HepG2 (cell line): Measurements from ENCODE around the gene DAZAP1. TPM values are rescaled to one million over a fixed set of nuclear protein-coding genes. Genes with fewer than 3 reads are reported as not detected.
A peak's percentile ranks its signal among the peaks of the same experiment; 100 is the strongest.

Experiments
- CREB3 ChIP-seq: sonication (generic); formaldehyde crosslinking; IDR thresholded peaks from 2 replicates; pipeline ENCODE4 v1.5.0; 2020; ENCODE audit warnings: missing genetic modification reagents
- HMG20A ChIP-seq: IDR thresholded peaks from 2 replicates; pipeline ENCODE4 v1.6.1; 2016; ENCODE audit warnings: borderline replicate concordance
- HOMEZ ChIP-seq: IDR thresholded peaks from 2 replicates; pipeline ENCODE4 v1.6.1; 2016; ENCODE audit warnings: low read depth
- MAFG ChIP-seq: sonication (generic); formaldehyde crosslinking; IDR thresholded peaks from 2 replicates; pipeline ENCODE4 v1.5.1; 2020; ENCODE audit warnings: mild to moderate bottlenecking, missing genetic modification reagents
- NR3C1 ChIP-seq: sonication (generic); formaldehyde crosslinking; IDR thresholded peaks from 2 replicates; pipeline ENCODE4 v1.4.0; 2020; ENCODE audit warnings: missing genetic modification reagents
- PCBP2 ChIP-seq: fragments of 200-400 bp; formaldehyde crosslinking; optimal IDR thresholded peaks from 2 replicates; pipeline ENCODE3; 2018; ENCODE audit warnings: low read length, low read depth; ENCODE audit not compliant: poor library complexity, severe bottlenecking
- PTBP1 ChIP-seq: fragments of 200-400 bp; formaldehyde crosslinking; IDR thresholded peaks from 2 replicates; pipeline ENCODE4 v1.6.1; 2018; ENCODE audit warnings: low read length, low read depth; ENCODE audit not compliant: poor library complexity, severe bottlenecking
- SIN3B ChIP-seq: fragments of 150-350 bp; IDR thresholded peaks from 2 replicates; pipeline ENCODE4 v1.6.1; 2014; ENCODE audit warnings: low read length
- SMYD3 ChIP-seq: sonication (generic); formaldehyde crosslinking; IDR thresholded peaks from 2 replicates; pipeline ENCODE4 v1.8.1; 2023; ENCODE audit warnings: mild to moderate bottlenecking, missing genetic modification reagents
- TBL1XR1 ChIP-seq: fragments of 150-350 bp; IDR thresholded peaks from 2 replicates; pipeline ENCODE4 v1.6.1; 2014; ENCODE audit warnings: borderline replicate concordance, low read length; ENCODE audit not compliant: partially characterized antibody
- TP53 ChIP-seq: sonication (generic); formaldehyde crosslinking; conservative IDR thresholded peaks from 2 replicates; pipeline ENCODE4 v1.4.0; 2020; ENCODE audit warnings: missing genetic modification reagents
- U2AF2 ChIP-seq: fragments of 200-400 bp; formaldehyde crosslinking; IDR thresholded peaks from 2 replicates; pipeline ENCODE4 v1.6.1; 2017; ENCODE audit warnings: low read depth, mild to moderate bottlenecking, low read length
- ZBTB10 ChIP-seq: sonication (generic); formaldehyde crosslinking; IDR thresholded peaks from 2 replicates; pipeline ENCODE4 v1.4.0; 2020; ENCODE audit warnings: missing genetic modification reagents, borderline replicate concordance
- ZBTB34 ChIP-seq: sonication (generic); formaldehyde crosslinking; IDR thresholded peaks from 2 replicates; pipeline ENCODE4 v1.8.0; 2022; ENCODE audit warnings: mild to moderate bottlenecking, missing genetic modification reagents
- ZFP90 ChIP-seq: sonication (generic); formaldehyde crosslinking; IDR thresholded peaks from 2 replicates; pipeline ENCODE4 v1.8.0; 2022; ENCODE audit warnings: missing genetic modification reagents, mild to moderate bottlenecking, inconsistent platforms, borderline replicate concordance
- ZNF331 ChIP-seq: sonication (generic); formaldehyde crosslinking; IDR thresholded peaks from 2 replicates; pipeline ENCODE4 v1.4.0; 2020; ENCODE audit warnings: missing genetic modification reagents
- ZNF451 ChIP-seq: sonication (generic); formaldehyde crosslinking; IDR thresholded peaks from 2 replicates; pipeline ENCODE4 v1.5.0; 2020; ENCODE audit warnings: mild to moderate bottlenecking, missing genetic modification reagents
- ZNF704 ChIP-seq: sonication (generic); formaldehyde crosslinking; IDR thresholded peaks from 2 replicates; pipeline ENCODE4 v1.8.1; 2023; ENCODE audit warnings: mild to moderate bottlenecking, inconsistent platforms, moderate library complexity, missing genetic modification reagents, borderline replicate concordance
- polyA plus RNA-seq, 8 experiments: library from polyadenylated mRNA; depleted of rRNA in 3 of 8; stranded (reverse) in 7 of 8; unstranded in 1 of 8; fragments of >200 nt; fragmentation: Illumina TruSeq in 4 of 8; extraction: Trizol in 4 of 8; gene quantifications; 2 replicates each; pipeline versions ENCODE4 v1.2.1 to v1.2.3, GENCODE V29; 2011 to 2016; ENCODE audit warnings: low read depth in 4 of 8, missing spikeins in 1 of 8, mixed read lengths in 1 of 8; ENCODE audit not compliant: insufficient read depth in 1 of 8
- total RNA-seq, 5 experiments: library from RNA; depleted of rRNA; stranded (reverse); fragments of >200 nt; fragmentation: Illumina TruSeq; extraction: Trizol; gene quantifications; 2 replicates each; pipeline ENCODE4 v1.2.3, GENCODE V29; 2016; ENCODE audit warnings: low read depth in 1 of 5
- TF ChIP-seq, protein P1 (sequence below): IDR thresholded peaks from 2 replicates; pipeline ENCODE4 v1.6.1; 2016

The DAZAP1 gene
- total and polyA plus RNA-seq, 2 of the 13 experiments (the other 11 are each of a cell fraction or from before 2014, with no cell fraction given): 63.3 to 79.2 TPM

DNA sequence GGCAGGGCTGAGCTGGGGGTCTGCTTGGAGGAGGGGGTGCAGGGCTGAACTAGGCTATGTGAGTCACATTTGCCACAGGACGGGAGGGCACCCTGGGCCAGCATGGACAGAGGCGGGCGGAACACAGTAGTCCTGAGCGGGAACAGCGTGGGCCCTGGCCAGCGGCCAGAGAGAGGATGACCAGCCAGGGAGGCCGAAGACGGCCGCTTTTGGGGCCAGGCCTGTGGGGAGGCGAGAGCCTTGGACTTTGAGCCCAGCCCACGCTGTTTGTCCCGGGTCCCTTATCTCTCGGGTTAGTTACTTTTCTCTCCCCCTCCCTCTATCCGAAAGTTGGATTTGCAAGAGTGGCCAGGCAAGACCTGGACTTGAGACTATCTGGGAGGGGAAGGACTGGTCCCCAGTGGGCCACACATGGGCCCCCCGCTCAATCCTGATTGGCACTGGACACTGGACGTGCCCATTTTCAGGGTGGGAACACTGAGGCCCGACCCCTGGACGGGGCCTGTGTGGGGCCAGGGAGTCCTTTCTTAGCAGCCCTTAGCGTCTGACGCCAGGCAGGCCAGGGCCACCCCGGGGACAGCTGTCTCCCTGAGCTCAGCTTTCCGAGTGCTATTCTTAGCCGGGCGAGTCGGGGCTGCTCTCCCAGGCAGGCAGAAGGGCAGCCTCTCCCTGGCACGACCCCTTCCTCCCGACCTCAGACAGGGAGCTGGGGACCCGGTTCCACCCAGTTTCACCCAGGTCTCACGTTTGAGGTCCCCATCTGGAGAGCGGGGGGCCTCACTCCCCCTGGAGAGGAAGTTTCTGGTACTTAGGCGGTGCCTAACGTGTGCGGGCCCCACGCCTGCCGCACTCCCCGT, 6.9 kb upstream of the DAZAP1 start (continued):
- TF ChIP-seq ZBTB34: no peak
- no peak for TF ChIP-seq HOMEZ
- TF ChIP-seq CREB3 (CRISPR knock-in tag): no peak
- TF ChIP-seq ZNF704 (CRISPR knock-in tag): no peak
- peak; percentile 33; the same call in 1 of the 2 replicates for TF ChIP-seq SMYD3 (CRISPR knock-in tag)
- TF ChIP-seq ZBTB10 (CRISPR knock-in tag): peak; percentile 69; the same call in 1 of the 2 replicates
- TF ChIP-seq SIN3B: no peak
- peak; percentile 74; the same call in 1 of the 2 replicates for TF ChIP-seq ZNF451
- TF ChIP-seq, protein P1, sequence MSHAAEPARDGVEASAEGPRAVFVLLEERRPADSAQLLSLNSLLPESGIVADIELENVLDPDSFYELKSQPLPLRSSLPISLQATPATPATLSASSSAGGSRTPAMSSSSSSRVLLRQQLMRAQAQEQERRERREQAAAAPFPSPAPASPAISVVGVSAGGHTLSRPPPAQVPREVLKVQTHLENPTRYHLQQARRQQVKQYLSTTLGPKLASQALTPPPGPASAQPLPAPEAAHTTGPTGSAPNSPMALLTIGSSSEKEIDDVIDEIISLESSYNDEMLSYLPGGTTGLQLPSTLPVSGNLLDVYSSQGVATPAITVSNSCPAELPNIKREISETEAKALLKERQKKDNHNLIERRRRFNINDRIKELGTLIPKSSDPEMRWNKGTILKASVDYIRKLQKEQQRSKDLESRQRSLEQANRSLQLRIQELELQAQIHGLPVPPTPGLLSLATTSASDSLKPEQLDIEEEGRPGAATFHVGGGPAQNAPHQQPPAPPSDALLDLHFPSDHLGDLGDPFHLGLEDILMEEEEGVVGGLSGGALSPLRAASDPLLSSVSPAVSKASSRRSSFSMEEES (CRISPR knock-in tag): no peak
- TF ChIP-seq NR3C1 (CRISPR knock-in tag): no peak
- peak; percentile 77 for TF ChIP-seq PTBP1
- no peak for TF ChIP-seq TBL1XR1
- TF ChIP-seq PCBP2: no peak
- no peak; the same call in none of the 2 replicates for TF ChIP-seq ZFP90 (CRISPR knock-in tag)
- TF ChIP-seq U2AF2: no peak; the same call in 1 of the 2 replicates
- TF ChIP-seq HMG20A (CRISPR knock-in tag): peak; percentile 23; the same call in 1 of the 2 replicates
- peak; percentile 58; the same call in 1 of the 2 replicates for TF ChIP-seq ZNF331 (CRISPR knock-in tag)
- no peak for TF ChIP-seq MAFG
- no peak; the same call in 1 of the 2 replicates for TF ChIP-seq TP53 (CRISPR knock-in tag)
